DND-41 (cell line): ENCODE results near the gene ACLY.

Experiments
- ATAC-seq: fragments of 200-7000 bp; cut with Tn5 transposase; 3 replicates; pipeline ENCODE4 v1.9.1; 2021; ENCODE audit warnings: low read depth; ENCODE audit not compliant: insufficient read depth
- DNase-seq: peaks from one replicate; pipeline ENCODE4 v3.0.0-alpha.2; 2020
- H2AFZ ChIP-seq: 2 replicates; pipeline ENCODE4 v1.6.0; 2012; ENCODE audit warnings: low read depth, low read length
- H3K27ac ChIP-seq: 2 replicates; pipeline ENCODE4 v1.5.1; 2012; ENCODE audit warnings: low read length, inconsistent platforms
- H3K27me3 ChIP-seq: fragments of 200-600 bp; sonication (generic); 2 replicates; pipeline ENCODE4 v1.6.0; 2012; ENCODE audit warnings: low read length, mild to moderate bottlenecking, inconsistent platforms; ENCODE audit not compliant: insufficient read depth, poor library complexity
- H3K36me3 ChIP-seq: 2 replicates; pipeline ENCODE4 v1.5.1; 2012; ENCODE audit warnings: low read length, inconsistent platforms; ENCODE audit not compliant: insufficient read depth
- H3K4me1 ChIP-seq: 2 replicates; pipeline ENCODE4 v1.5.1; 2012; ENCODE audit warnings: mild to moderate bottlenecking, low read length; ENCODE audit not compliant: insufficient read depth
- H3K4me2 ChIP-seq: 2 replicates; pipeline ENCODE4 v1.6.0; 2012; ENCODE audit warnings: mild to moderate bottlenecking, moderate library complexity, low read length, inconsistent platforms; ENCODE audit not compliant: insufficient read depth
- H3K4me3 ChIP-seq, 2 experiments: fragments of 200-600 bp in 1 of 2; shearing (Covaris generic) in 1 of 2; 2 replicates each; pipeline ENCODE4 v1.5.1; 2012 to 2016; ENCODE audit warnings: inconsistent platforms in 2 of 2, low read length in 2 of 2, mild to moderate bottlenecking in 2 of 2, low read depth in 1 of 2, moderate library complexity in 1 of 2
- H3K79me2 ChIP-seq: 2 replicates; pipeline ENCODE4 v1.6.0; 2012; ENCODE audit warnings: low read length, inconsistent platforms; ENCODE audit not compliant: insufficient read depth
- H3K9ac ChIP-seq: 2 replicates; pipeline ENCODE4 v1.6.0; 2012; ENCODE audit warnings: low read depth, mild to moderate bottlenecking, inconsistent platforms, low read length, moderate library complexity
- H3K9me3 ChIP-seq: 2 replicates; pipeline ENCODE4 v1.5.1; 2012; ENCODE audit warnings: low read length, moderate library complexity, mild to moderate bottlenecking, inconsistent platforms; ENCODE audit not compliant: insufficient read depth, severe bottlenecking
- H4K20me1 ChIP-seq: 2 replicates; pipeline ENCODE4 v1.6.0; 2012; ENCODE audit warnings: low read length; ENCODE audit not compliant: insufficient read depth
- CTCF ChIP-seq: IDR thresholded peaks from 2 replicates; pipeline ENCODE4 v1.5.1; 2012; ENCODE audit warnings: borderline replicate concordance, low read length, moderate library complexity, mild to moderate bottlenecking; ENCODE audit not compliant: poor library complexity, severe bottlenecking; ENCODE audit errors: extremely low read depth
- EZH2 ChIP-seq: IDR thresholded peaks from 3 replicates; pipeline ENCODE4 v1.6.1; 2012; ENCODE audit warnings: borderline replicate concordance, low read depth, mild to moderate bottlenecking, moderate library complexity, low read length, inconsistent platforms; ENCODE audit not compliant: severe bottlenecking

ACLY gene

GRCh38 chr17:41948762-41949460 lies 30.2 kb upstream of the ACLY start:
- H3K4me1 ChIP-seq, result no peaks in the 10 kb centered on the region
- H3K9me3 ChIP-seq, result no peaks in the 10 kb centered on the region
- no peak overlapping the region for H3K27ac ChIP-seq
- no peak overlapping the region for H2AFZ ChIP-seq
- no peaks in the 10 kb centered on the region for H3K36me3 ChIP-seq
- H3K9ac ChIP-seq, result no peak overlapping the region
- no peak for TF ChIP-seq CTCF
- TF ChIP-seq EZH2, result no peak
- no peaks in the 10 kb centered on the region for H3K27me3 ChIP-seq
- no peak for ATAC-seq
- H3K79me2 ChIP-seq, result no peaks in the 10 kb centered on the region
- H4K20me1 ChIP-seq, result no peaks in the 10 kb centered on the region
- H3K4me2 ChIP-seq, result no peak overlapping the region
- no peak for DNase-seq
- no peak overlapping the region for H3K4me3 ChIP-seq

GRCh38 chr17:41944943-41945342 lies 26.2 kb upstream of the ACLY start:
- Histone ChIP-seq H3K27me3 (no peaks in the 10 kb centered on the region), H3K9ac (no peak overlapping the region), H3K4me3 (no peak overlapping the region), H3K9me3 (no peaks in the 10 kb centered on the region), H4K20me1 (no peaks in the 10 kb centered on the region), H3K4me2 (no peak overlapping the region), H3K27ac (no peak overlapping the region), H3K36me3 (no peaks in the 10 kb centered on the region), H2AFZ (no peak overlapping the region), H3K4me1 (no peaks in the 10 kb centered on the region), H3K79me2 (no peaks in the 10 kb centered on the region)
- ATAC-seq (no peak), DNase-seq (no peak)
- TF ChIP-seq EZH2 (no peak), CTCF (no peak)

- no peak for DNase-seq
- Histone ChIP-seq H2AFZ (no peak overlapping the region), H3K4me1 (no peaks in the 10 kb centered on the region), H3K27me3 (no peaks in the 10 kb centered on the region), H3K27ac (no peak overlapping the region), H3K9me3 (no peaks in the 10 kb centered on the region), H4K20me1 (no peaks in the 10 kb centered on the region), H3K4me2 (no peak overlapping the region), H3K4me3 (no peak overlapping the region), H3K36me3 (no peaks in the 10 kb centered on the region), H3K79me2 (no peaks in the 10 kb centered on the region), H3K9ac (no peak overlapping the region)
- no peak for TF ChIP-seq CTCF
- TF ChIP-seq EZH2, result no peak
- ATAC-seq, result no peak
Measured at GRCh38 chr17:41943492-41943891, 24.7 kb upstream of the ACLY start.
